ENCODE measurements around the gene PAQR4. TPM values are rescaled to one million over a fixed set of nuclear protein-coding genes. Genes with fewer than 3 reads are reported as not detected.
A peak's percentile ranks its signal among the peaks of the same experiment; 100 is the strongest.

The PAQR4 gene
- total RNA-seq, 3 donors from 2014 or later (not counting 1 experiment from before 2014, with no cell fraction given): 2.9 to 4.4 (median 3.5) TPM

- H3K27ac ChIP-seq (ENCODE audit: low read length): peak overlapping the region; percentile 41
- intact Hi-C loops (cut with micrococcal nuclease): no loop called here
- DNase-seq: peak; percentile 69 to 77
- H3K4me1 ChIP-seq (ENCODE audit: control insufficient read depth, insufficient read depth, low read length): peaks cover 66% of the 10 kb centered on the region
- H3K27ac Mint-ChIP-seq: peak overlapping the region; percentile 91 to 92
- no peaks in the 10 kb centered on the region for H3K9me3 Mint-ChIP-seq
- no peaks in the 10 kb centered on the region for H3K27me3 Mint-ChIP-seq (ENCODE audit: low read depth in 2 of 2)
- 2% methylated on average over 54 of the region's 57 CpGs for WGBS (ENCODE audit: insufficient coverage)
- H3K36me3 ChIP-seq (ENCODE audit: control insufficient read depth, insufficient read depth, low read length): no peaks in the 10 kb centered on the region
- H3K27me3 ChIP-seq (ENCODE audit: control insufficient read depth, insufficient read depth, low read length): peaks cover 6% of the 10 kb centered on the region
- peaks cover 35 to 54% of the 10 kb centered on the region in 2 donors for H3K4me1 Mint-ChIP-seq
- H3K36me3 Mint-ChIP-seq: no peaks in the 10 kb centered on the region
- TF ChIP-seq CTCF (IDR thresholded peaks at IDR 0.05): no peak
- ATAC-seq: peak in 2 of 3 donors; percentile 15 to 27
- no peaks in the 10 kb centered on the region for H3K9me3 ChIP-seq (ENCODE audit: control insufficient read depth, insufficient read depth, low read length)
- H3K4me3 ChIP-seq (ENCODE audit: low read length): peak overlapping the region; percentile 52
- peak overlapping the region; percentile 92 for H3K4me3 Mint-ChIP-seq
Observed at GRCh38 chr16:3020604-3021448, 51.7 kb downstream of the PAQR4 start.

- intact Hi-C loops (cut with micrococcal nuclease): no loop called here
- peaks cover 35 to 54% of the 10 kb centered on the region in 2 donors for H3K4me1 Mint-ChIP-seq
- peaks cover 66% of the 10 kb centered on the region for H3K4me1 ChIP-seq (ENCODE audit: control insufficient read depth, insufficient read depth, low read length)
- no peaks in the 10 kb centered on the region for H3K9me3 Mint-ChIP-seq
- no peaks in the 10 kb centered on the region for H3K27me3 Mint-ChIP-seq (ENCODE audit: low read depth in 2 of 2)
- peak overlapping the region; percentile 91 to 92 for H3K27ac Mint-ChIP-seq
- H3K9me3 ChIP-seq (ENCODE audit: control insufficient read depth, insufficient read depth, low read length): no peaks in the 10 kb centered on the region
- no peaks in the 10 kb centered on the region for H3K36me3 Mint-ChIP-seq
- peak overlapping the region; percentile 1 for H3K27ac ChIP-seq (ENCODE audit: low read length)
- peak overlapping the region; percentile 52 for H3K4me3 ChIP-seq (ENCODE audit: low read length)
- DNase-seq (peak; percentile 70 to 82), ATAC-seq (peak; percentile 32 to 56 (median 35))
- peak; percentile 11 for TF ChIP-seq CTCF (IDR thresholded peaks at IDR 0.05)
- H3K36me3 ChIP-seq (ENCODE audit: control insufficient read depth, insufficient read depth, low read length): peaks cover 7% of the 10 kb centered on the region
- H3K4me3 Mint-ChIP-seq: peak overlapping the region; percentile 94
- peaks cover 6% of the 10 kb centered on the region for H3K27me3 ChIP-seq (ENCODE audit: control insufficient read depth, insufficient read depth, low read length)
- WGBS (ENCODE audit: insufficient coverage): 20% methylated on average over 25 of the region's 25 CpGs
Observed at GRCh38 chr16:3021449-3022207, 52.5 kb downstream of the PAQR4 start.

GRCh38 chr16:3022208-3022683 is 53.1 kb downstream of the PAQR4 start:
- TF ChIP-seq CTCF (IDR thresholded peaks at IDR 0.05): no peak
- H3K36me3 Mint-ChIP-seq: no peaks in the 10 kb centered on the region
- Histone ChIP-seq H3K36me3 (ENCODE audit: control insufficient read depth, insufficient read depth, low read length) (peaks cover 13% of the 10 kb centered on the region), H3K4me1 (ENCODE audit: control insufficient read depth, insufficient read depth, low read length) (peaks cover 66% of the 10 kb centered on the region), H3K9me3 (ENCODE audit: control insufficient read depth, insufficient read depth, low read length) (no peaks in the 10 kb centered on the region), H3K27ac (ENCODE audit: low read length) (peak overlapping the region; percentile 3), H3K27me3 (ENCODE audit: control insufficient read depth, insufficient read depth, low read length) (peaks cover 6% of the 10 kb centered on the region), H3K4me3 (ENCODE audit: low read length) (no peak overlapping the region)
- H3K27ac Mint-ChIP-seq: peak overlapping the region; percentile 91 to 92
- DNase-seq (peak; percentile 78 to 81), ATAC-seq (peak; percentile 18 to 36 (median 34))
- no peaks in the 10 kb centered on the region for H3K27me3 Mint-ChIP-seq (ENCODE audit: low read depth in 2 of 2)
- WGBS (ENCODE audit: insufficient coverage): 35% methylated on average over 7 of the region's 8 CpGs
- intact Hi-C loops (cut with micrococcal nuclease): no loop called here
- H3K4me1 Mint-ChIP-seq: peaks cover 35 to 54% of the 10 kb centered on the region in 2 donors
- H3K4me3 Mint-ChIP-seq: peak overlapping the region; percentile 94
- H3K9me3 Mint-ChIP-seq: no peaks in the 10 kb centered on the region

Data from natural killer cell (primary cell).